Stimulated activated naive CD8-positive, alpha-beta T cell treated with anti-CD3 and anti-CD28 coated beads, Interleukin-15, amount 100 ng/mL, for 72 hours (primary cell): ENCODE data around the gene RAB19.
"Not testable (repeated sequence)": the region's sequence is repeated elsewhere in the genome, so short reads cannot be mapped to it uniquely, and the experiment has no call there.

Experiments used
- ATAC-seq: fragments of 150-1000 bp; cut with Tn5 transposase; 2 replicates; pipeline ENCODE4 v1.10.0; 2021; ENCODE audit warnings: mild to moderate bottlenecking, moderate library complexity
- DNase-seq, 2 donors: peaks; one replicate each; pipeline ENCODE4 v3.0.0; 2021 to 2022
- H3K27ac Mint-ChIP-seq, 2 donors: one replicate each; pipeline ENCODE4 v1.8.0; 2022; ENCODE audit warnings: mild to moderate bottlenecking in 2 of 2, mixed read lengths in 2 of 2, moderate library complexity in 2 of 2
- H3K27me3 Mint-ChIP-seq: one replicate; pipeline ENCODE4 v1.8.0; 2022; ENCODE audit warnings: mixed read lengths
- H3K4me1 Mint-ChIP-seq: one replicate; pipeline ENCODE4 v1.8.0; 2022; ENCODE audit warnings: mild to moderate bottlenecking, mixed read lengths
- H3K4me3 Mint-ChIP-seq, 2 donors: one replicate each; pipeline ENCODE4 v1.8.0; 2022; ENCODE audit warnings: mild to moderate bottlenecking in 2 of 2, mixed read lengths in 2 of 2, moderate library complexity in 1 of 2
- H3K9me3 Mint-ChIP-seq, 2 donors: one replicate each; pipeline ENCODE4 v1.8.0; 2022; ENCODE audit warnings: mixed read lengths in 2 of 2

The RAB19 gene

DNA sequence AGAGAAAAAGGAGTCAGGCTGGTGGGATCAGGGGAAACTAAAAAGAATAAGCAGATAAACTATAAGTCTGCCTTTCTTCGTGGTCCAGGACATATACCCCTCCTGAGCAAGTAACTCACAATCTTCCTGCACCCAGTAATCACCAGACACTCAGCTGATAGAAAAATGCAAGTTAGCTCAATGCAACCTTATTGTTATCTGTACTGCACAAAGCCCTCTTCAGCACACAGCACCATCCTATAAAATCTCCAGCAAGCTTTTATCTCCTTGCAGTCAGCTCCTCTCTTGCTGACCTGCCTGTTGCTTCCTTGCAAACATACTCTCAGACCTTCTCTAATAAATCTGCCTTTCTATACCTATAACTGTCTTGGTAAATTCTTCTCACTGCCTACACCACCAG lies 12.2 kb upstream of the RAB19 start:
- H3K27me3 Mint-ChIP-seq, result no peaks in the 10 kb centered on the region
- peaks cover 8% of the 10 kb centered on the region for H3K4me1 Mint-ChIP-seq
- no peak overlapping the region for H3K4me3 Mint-ChIP-seq
- no peak overlapping the region for H3K27ac Mint-ChIP-seq
- no peak for ATAC-seq
- H3K9me3 Mint-ChIP-seq, result no peaks in the 10 kb centered on the region
- no peak for DNase-seq

DNA sequence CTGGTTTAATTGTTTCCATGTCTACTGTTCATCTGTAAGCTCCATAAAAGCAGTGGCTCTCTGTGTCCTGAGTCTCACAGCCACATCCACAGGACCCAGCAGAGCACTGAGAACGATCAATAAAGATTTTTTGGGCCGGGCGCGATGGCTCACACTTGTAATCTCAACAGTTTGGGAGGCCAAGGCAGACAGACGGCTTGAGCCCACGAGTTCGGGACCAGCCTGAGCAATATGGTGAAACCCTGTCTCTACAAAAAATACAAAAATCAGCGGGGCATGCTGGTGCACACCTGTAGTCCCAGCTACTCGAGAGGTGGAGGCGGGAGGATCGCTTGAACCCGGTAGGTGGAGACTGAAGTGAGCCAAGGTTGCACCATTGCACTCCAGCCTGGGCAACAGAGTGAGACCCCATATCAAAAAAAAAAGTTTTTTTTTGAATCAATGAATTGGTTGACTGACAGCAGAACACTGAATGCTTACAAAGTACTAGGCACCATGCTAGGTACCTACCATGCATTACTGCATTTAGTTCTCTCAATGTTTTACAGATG lies 10.0 kb upstream of the RAB19 start:
- no peak for ATAC-seq
- no peaks in the 10 kb centered on the region for H3K27me3 Mint-ChIP-seq

DNA sequence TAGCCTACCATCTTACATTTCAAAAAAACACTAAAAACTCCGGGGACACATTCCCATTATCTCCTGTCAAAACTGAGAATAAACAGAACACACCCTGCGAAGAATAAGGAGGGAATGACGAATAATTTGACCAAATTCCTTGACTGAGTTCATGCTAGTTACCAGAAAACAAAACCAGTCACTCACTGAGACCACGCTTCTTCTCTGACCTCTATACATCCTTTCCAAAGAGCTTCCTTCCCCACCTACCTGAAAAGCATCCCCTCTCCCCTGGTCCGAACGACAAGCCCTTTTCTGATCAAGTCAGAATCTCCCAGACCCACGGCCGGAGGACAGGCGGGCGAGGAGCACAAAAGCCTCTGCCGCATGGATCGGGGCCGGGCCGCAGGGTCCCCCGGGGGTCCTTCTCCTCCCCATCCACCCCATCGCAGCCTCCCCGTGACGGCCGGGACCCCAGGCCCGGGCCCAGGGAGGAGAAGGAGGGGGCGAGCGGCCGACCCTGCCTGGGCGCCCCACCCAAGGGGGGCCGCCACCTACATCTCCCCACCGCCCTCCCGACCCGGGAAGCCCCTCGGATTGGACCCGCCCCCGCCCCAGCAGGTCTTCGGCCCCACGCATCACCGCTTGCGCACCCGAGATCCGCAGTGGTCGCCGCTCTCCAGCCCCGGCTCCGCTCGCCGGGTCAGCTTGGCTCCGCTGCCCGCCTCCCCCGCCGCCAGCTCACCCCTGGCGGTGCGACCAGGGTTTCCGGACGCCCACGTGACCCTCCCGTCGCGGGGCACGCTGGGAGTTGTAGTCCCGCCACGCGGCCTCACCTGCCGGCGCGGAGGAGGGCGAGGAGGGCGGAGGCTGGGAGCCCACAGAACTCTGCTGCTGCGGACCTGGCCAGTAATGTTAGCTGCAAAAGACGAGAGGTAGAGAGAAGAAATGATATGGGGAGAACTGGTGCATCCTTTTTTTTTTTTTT lies 5.8 kb upstream of the RAB19 start, which contains the start of gene SLC37A3:
SLC37A3 (minus strand) TSS at position 747 of the 967 bp plus-strand sequence. CDS start 16,004 bp downstream, outside the sequence.
- H3K4me1 Mint-ChIP-seq, result peaks cover 43% of the 10 kb centered on the region
- H3K27me3 Mint-ChIP-seq, result no peaks in the 10 kb centered on the region
- peak; percentile 95 for ATAC-seq
- peak; percentile 80 to 87 for DNase-seq
- no peaks in the 10 kb centered on the region for H3K9me3 Mint-ChIP-seq
- peak within 1 kb of the TSS; percentile 68 to 87 for H3K27ac Mint-ChIP-seq
- peak within 1 kb of the TSS; percentile 88 to 90 for H3K4me3 Mint-ChIP-seq

More for the DNA sequence above, 10.0 kb upstream of the RAB19 start:
- Mint-ChIP-seq H3K27ac (no peak overlapping the region), H3K4me3 (no peak overlapping the region), H3K4me1 (peaks cover 21% of the 10 kb centered on the region), H3K9me3 (no peaks in the 10 kb centered on the region)
- DNase-seq, result no peak

DNA sequence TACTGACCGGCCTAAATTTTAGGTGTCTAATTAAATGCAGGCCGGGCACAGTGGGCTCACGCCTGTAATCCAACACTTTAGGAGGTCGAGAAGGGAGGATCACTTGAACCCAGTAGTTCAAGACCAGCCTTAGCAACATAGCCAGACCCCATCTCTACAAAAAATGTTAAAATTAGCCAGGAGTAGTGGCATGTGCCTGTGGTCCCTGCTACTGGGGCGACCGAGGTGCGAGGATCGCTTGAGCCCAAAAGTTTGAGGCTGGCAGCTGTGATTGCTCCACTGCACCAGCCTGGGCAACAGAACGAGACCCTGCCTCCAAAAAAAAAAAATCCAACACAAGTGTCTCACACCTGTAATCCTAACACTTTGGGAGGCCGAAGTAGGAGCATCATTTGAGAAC lies 5.0 kb upstream of the RAB19 start:
- ATAC-seq (no peak), DNase-seq (no peak)
- Mint-ChIP-seq H3K27me3 (no peaks in the 10 kb centered on the region), H3K4me1 (peaks cover 49% of the 10 kb centered on the region), H3K4me3 (peak overlapping the region; percentile 78 to 90), H3K27ac (peak overlapping the region in 1 of 2 donors; percentile 68), H3K9me3 (no peaks in the 10 kb centered on the region)

DNA sequence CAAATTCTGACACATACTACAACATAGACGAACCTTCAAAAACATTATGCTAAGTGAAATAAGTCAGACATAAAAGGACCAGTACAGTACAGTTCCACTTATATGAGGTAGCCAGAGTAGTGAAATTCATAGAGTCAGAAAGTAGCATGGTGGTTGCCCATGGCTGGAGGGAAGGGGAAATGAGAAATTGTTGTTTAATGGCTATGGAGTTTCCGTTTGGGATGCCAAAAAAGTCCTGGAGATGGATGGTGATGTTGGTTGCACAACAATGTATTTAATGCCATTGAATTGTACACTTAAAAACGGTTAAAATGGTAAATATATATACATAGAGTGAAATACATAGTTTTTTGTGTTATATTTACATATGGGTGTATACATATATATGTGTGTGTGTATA lies 3.5 kb upstream of the RAB19 start:
- DNase-seq, result no peak
- H3K9me3 Mint-ChIP-seq, result no peaks in the 10 kb centered on the region
- peaks cover 61% of the 10 kb centered on the region for H3K4me1 Mint-ChIP-seq
- H3K4me3 Mint-ChIP-seq, result no peak overlapping the region
- no peak for ATAC-seq
- no peaks in the 10 kb centered on the region for H3K27me3 Mint-ChIP-seq
- H3K27ac Mint-ChIP-seq, result no peak overlapping the region

DNA sequence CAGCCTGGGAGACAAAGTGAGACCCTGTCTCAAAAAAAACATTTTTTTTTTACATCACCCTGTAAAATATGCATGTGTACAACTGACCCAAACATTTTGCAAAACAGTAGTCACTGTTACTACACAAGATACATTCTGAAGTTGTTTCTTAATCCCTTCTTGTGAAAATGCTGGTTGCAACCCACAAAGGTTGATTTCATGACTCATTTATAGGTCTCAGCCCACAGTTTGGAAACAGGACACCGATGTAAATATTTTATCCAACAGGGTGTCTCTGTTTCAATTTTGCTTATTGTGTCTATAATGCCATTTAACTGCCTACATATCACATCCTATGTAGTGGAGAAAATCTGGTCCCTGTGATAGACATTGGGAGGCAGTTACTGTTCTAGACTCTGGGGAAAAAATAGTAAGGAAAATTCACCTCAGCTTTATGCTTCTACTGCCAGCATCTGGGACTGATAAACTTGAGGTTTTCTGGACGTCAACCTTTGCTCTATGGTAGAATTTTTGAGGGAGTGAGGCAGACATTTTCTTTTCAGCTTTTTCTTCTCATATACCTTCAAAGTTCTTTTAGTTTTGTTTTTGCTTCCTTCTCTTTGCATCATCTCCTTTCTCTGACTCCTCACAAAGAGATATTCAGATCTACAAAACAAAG lies 1.6 kb upstream of the RAB19 start:
- Mint-ChIP-seq H3K9me3 (no peaks in the 10 kb centered on the region), H3K4me1 (peaks cover 50% of the 10 kb centered on the region), H3K27ac (peak overlapping the region; percentile 76 to 78), H3K27me3 (no peaks in the 10 kb centered on the region), H3K4me3 (peak overlapping the region; percentile 67 to 94)
- no peak for DNase-seq
- ATAC-seq, result peak; percentile 47

DNA sequence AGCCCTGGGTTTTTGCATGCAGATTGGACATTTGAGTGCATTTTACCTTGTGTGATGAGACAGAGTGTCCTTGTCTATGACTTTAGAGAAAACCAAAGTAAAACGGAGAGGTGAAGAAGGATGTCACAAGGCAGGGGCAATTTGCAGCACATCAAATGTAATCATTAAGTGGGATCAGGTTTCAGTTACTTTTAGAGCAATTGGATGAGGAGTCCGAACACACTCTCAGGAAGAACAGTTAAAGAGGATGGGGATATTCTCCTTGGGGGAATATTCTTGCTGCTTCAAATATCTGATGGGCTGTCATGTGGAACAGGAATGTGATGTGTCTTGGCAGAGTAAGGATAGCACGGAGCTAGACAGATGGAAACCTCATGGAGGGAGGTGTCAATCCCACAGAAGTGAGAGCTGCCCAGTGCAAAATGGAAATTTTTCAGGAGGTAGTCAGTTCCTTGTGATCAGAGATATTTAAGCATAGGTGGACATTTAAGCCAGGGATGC lies 757 bp downstream of the RAB19 start:
- peak overlapping the region; percentile 94 to 99 for H3K4me3 Mint-ChIP-seq
- H3K27me3 Mint-ChIP-seq, result no peaks in the 10 kb centered on the region
- H3K27ac Mint-ChIP-seq, result peak overlapping the region; percentile 96 to 98
- no peak for DNase-seq
- H3K4me1 Mint-ChIP-seq, result peaks cover 40% of the 10 kb centered on the region
- ATAC-seq, result peak; percentile 6
- H3K9me3 Mint-ChIP-seq, result no peaks in the 10 kb centered on the region

DNA sequence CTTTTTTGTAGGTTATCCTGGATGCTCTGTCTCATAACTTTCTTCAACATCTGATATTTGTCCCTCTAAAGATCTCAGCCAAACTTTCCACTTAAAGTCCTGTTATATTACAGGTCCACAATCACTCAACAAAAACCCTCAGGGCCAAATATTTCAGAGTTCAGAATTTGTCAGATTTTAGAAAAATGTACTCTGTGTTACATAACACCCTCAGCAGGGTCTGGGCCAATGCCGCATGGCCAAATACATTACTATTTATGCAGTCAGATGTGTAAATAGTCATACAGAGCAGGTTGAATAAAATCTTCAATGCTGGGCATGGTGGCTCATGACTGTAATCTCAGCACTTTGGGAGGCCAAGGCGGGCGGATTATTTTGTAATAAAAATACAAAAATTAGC lies 11.5 kb downstream of the RAB19 start:
- no peaks in the 10 kb centered on the region for H3K27me3 Mint-ChIP-seq
- H3K9me3 Mint-ChIP-seq, result no peaks in the 10 kb centered on the region
- DNase-seq (no peak), ATAC-seq (no peak)
- H3K4me3 Mint-ChIP-seq, result no peak overlapping the region
- peak overlapping the region in 1 of 2 donors; percentile 28 for H3K27ac Mint-ChIP-seq
- H3K4me1 Mint-ChIP-seq, result peaks cover 16% of the 10 kb centered on the region

DNA sequence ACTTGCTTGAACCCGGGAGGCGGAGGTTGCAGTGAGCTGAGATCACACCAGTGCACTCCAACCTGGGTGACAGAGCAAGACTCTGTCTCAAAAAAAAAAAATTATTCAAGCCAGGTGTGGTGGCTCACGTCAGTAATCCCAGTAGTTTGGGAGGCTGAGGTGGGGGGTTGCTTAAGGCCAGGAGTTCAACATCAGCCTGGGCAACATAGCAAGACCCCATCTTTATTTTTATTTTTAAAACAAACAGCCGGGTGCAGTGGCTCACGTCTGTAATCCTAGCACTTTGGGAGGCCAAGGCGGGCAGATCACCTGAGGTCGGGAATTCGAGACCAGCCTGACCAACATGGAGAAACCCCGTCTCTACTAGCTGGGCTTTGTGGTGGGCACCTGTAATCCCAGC lies 12.0 kb downstream of the RAB19 start:
- H3K9me3 Mint-ChIP-seq, ATAC-seq, H3K4me3 Mint-ChIP-seq, H3K27me3 Mint-ChIP-seq, DNase-seq, H3K27ac Mint-ChIP-seq: not testable (repeated sequence)
- peaks cover 16% of the 10 kb centered on the region for H3K4me1 Mint-ChIP-seq

DNA sequence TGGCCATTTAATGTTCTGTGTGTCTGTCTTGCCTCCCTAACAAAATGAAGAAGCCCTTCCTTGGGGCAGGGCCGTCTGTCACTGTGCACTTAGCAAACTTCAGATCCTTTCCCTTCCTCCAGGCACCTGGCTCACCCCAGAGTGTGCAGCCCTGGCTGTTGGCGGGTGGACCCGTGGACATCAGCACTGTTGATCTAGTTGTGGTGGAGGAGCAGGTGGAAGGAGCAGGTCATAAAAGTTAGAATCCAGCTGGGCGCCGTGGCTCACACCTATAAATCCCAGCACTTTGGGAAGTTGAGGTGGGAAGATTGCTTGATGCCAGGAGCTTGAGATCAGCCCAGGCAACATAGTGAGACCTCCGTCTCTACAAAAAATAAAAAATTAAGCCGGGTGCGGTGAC lies 12.7 kb downstream of the RAB19 start:
- Mint-ChIP-seq H3K27me3 (no peaks in the 10 kb centered on the region), H3K4me3 (no peak overlapping the region), H3K27ac (no peak overlapping the region), H3K9me3 (no peaks in the 10 kb centered on the region), H3K4me1 (peaks cover 16% of the 10 kb centered on the region)
- ATAC-seq (no peak), DNase-seq (no peak)

DNA sequence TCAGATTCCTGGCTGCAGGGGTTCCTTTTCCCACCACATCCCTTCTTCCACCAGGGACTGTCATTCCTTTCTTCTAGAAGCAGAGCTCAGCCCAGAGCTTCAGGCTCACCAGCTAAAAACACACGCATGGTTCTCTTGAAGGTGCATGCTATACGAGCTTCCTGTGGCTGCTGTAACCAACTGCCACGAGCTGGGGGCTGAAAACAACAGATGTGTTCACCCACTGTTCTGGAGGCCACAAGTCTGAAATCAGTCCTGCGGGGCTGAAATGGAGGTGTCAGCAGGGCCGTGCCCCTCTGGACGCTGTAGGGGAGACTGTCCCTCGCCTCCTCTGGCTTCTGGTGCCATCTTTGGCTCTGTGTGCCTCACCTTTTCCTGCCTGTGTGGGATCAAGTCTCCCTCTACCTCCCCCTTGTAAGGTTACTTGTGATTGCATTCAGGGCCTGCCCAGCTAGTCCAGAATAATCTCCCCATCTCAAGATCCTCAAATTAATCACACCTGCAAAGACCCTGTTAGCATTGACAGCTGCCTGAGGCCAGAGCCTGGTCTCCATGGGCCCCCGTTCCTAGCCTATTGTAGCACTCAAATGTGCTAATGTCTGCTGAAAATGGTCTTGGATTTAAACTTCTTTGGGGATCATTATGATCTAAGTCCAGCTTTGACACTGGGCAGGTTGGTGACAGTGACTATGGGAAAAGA lies 13.7 kb downstream of the RAB19 start:
- Mint-ChIP-seq H3K9me3 (no peaks in the 10 kb centered on the region), H3K27ac (no peak overlapping the region), H3K4me3 (no peak overlapping the region), H3K4me1 (peaks cover 16% of the 10 kb centered on the region), H3K27me3 (no peaks in the 10 kb centered on the region)
- DNase-seq (no peak), ATAC-seq (peak; percentile 39)

DNA sequence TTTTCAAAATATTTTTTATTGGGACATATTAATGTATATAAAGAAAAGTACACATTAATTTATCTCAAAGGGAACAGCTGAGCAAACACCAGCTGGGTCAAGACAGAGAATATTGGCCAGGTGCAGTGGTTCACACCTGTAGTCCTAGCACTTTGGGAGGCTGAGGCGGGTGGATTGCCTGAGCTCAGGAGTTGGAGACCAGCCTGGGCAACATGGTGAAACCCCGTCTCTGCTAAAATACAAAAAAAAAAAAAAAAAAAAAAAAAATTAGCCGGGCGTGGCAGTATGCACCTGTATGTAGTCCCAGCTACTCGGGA lies 14.3 kb downstream of the RAB19 start:
- H3K9me3 Mint-ChIP-seq, DNase-seq, H3K27ac Mint-ChIP-seq, H3K4me3 Mint-ChIP-seq, ATAC-seq, H3K27me3 Mint-ChIP-seq: not testable (repeated sequence)
- H3K4me1 Mint-ChIP-seq, result peaks cover 16% of the 10 kb centered on the region

DNA sequence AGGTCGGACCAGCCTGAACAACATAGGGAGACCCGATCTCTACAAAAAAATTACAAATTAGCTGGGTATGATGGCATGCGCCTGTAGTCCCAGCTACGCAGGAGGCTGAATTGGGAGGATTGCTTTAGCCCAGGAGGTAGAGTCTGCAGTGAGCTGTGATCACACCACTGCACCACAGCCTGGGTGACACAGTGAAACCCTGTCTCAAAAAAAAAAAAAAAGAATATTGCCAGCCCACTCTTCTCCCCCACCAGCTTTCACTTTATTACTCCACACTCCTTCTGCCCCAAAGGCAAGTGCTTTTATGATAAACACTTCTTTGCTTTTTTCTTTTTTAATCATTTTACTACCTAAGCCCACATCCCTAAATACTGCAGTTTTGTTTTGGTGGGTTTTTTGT lies 14.8 kb downstream of the RAB19 start:
- H3K4me1 Mint-ChIP-seq, result peaks cover 16% of the 10 kb centered on the region
- no peak overlapping the region for H3K4me3 Mint-ChIP-seq
- no peak overlapping the region for H3K27ac Mint-ChIP-seq
- no peak for ATAC-seq
- no peaks in the 10 kb centered on the region for H3K9me3 Mint-ChIP-seq
- DNase-seq, result no peak
- no peaks in the 10 kb centered on the region for H3K27me3 Mint-ChIP-seq

DNA sequence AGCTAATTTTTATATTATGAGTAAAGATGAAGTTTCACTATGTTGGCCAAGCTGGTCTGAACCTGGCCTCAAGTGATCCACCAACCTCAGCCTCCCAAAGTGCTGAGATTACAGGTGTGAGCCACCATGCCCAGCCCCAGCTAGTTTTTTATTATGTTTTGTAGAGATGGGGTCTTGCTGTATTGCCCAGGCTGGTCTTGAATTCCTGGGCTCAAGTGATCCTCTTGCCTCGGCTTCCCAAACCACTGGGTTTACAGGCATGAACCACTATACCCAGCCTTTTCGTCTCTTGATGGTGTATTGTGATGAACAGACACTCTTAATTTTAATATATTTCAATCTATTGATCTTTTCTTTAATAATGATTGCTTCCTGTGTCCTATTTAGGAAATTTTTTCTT lies 17.7 kb downstream of the RAB19 start:
- no peak for ATAC-seq
- DNase-seq, result no peak
- no peaks in the 10 kb centered on the region for H3K27me3 Mint-ChIP-seq
- H3K4me1 Mint-ChIP-seq, result peaks cover 10% of the 10 kb centered on the region
- H3K4me3 Mint-ChIP-seq, result no peak overlapping the region
- no peak overlapping the region for H3K27ac Mint-ChIP-seq
- no peaks in the 10 kb centered on the region for H3K9me3 Mint-ChIP-seq

DNA sequence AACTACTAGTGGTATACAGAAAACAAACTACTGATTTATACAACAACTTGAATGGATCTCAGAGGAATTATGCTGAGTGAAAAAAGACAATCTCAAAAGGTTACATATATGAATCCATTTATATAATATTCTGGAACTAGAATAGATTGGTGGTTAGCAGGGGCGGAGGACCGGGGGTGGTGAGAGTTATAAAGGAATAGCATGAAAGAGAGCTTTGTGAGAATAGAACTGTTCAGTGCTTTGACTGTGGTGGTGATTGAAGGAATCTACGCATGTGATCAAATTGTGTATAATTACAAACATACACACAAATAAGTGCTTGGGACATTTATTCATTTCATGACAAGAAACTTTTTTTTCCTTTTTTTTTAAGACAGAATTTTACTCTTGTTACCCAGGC lies 19.6 kb downstream of the RAB19 start:
- DNase-seq, result no peak

More for the DNA sequence above, 19.6 kb downstream of the RAB19 start:
- H3K27ac Mint-ChIP-seq, result no peak overlapping the region
- no peaks in the 10 kb centered on the region for H3K27me3 Mint-ChIP-seq
- ATAC-seq, result no peak
- H3K4me1 Mint-ChIP-seq, result no peaks in the 10 kb centered on the region
- no peaks in the 10 kb centered on the region for H3K9me3 Mint-ChIP-seq
- H3K4me3 Mint-ChIP-seq, result no peak overlapping the region
